ENCODE results near the gene KCNQ1OT1.
A peak's percentile ranks its signal among the peaks of the same experiment; 100 is the strongest.

KCNQ1OT1 gene

DNA sequence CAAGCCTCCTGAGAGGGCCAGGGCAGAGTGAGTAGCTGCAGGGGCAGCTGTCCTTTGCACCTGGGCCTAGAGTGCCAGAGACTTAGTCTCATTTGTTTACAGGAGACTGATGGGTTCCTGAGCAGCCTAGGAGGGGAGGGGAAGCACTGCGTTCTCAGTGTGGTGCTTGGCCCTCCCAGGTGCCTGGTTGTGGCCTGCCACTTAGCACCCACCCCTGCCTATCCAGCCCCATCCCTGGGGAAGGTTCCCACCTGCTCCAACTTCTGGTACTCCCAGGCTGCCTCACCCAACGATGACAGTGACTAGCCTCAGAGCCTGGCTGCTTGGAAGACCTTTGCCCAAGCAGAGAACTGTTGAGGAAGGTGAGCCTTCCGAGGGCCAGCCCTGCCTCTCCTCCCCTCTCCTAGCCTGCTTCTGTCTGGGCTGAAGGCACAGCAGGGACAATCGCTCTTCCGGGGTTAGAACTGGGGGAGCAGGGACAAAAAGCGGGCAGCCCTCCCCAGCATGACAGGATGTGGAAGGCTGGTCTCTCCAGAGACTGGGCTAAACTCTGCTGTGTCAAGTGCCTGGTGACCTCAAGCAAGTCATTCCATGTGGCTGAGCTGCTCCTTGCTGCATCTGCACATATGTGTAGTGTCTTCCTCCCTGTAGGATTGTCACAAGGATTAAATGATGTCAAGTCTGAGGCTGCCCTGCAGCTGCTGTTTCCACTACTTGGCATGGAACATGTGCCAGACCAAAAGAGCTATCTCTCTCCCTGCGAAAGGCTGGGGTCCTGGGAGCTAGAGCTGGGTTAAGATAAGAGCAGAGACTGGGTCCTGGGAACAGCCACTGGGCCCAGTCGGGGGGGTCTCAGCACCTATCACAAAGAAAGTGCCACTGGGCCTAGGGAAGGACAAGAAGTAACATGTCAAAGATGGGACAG lies 9.9 kb downstream of the KCNQ1OT1 start:
- Histone ChIP-seq H2BK120ac (ENCODE audit: low read depth, low read length) (no peak overlapping the region), H4K8ac (ENCODE audit: low read depth, low read length) (no peak overlapping the region), H3K23ac (ENCODE audit: low read length) (no peak overlapping the region), H3K4me3 (ENCODE audit: low read length) (no peak overlapping the region), H3K4ac (ENCODE audit: low read depth, low read length) (no peak overlapping the region), H4K5ac (ENCODE audit: low read length) (no peak overlapping the region), H3K27ac (ENCODE audit: low read depth, low read length) (no peak overlapping the region), H3K4me2 (ENCODE audit: low read length) (no peak overlapping the region), H3K27me3 (ENCODE audit: insufficient read depth, low read length, poor library complexity) (no peaks in the 10 kb centered on the region), H3K9ac (ENCODE audit: low read length) (no peak overlapping the region), H3K4me1 (ENCODE audit: control insufficient read depth, low read depth, low read length) (peaks cover 25% of the 10 kb centered on the region), H2BK5ac (ENCODE audit: low read length) (no peak overlapping the region), H3K79me1 (ENCODE audit: low read length) (no peaks in the 10 kb centered on the region), H2BK15ac (replicated peaks; ENCODE audit: low read depth) (no peak overlapping the region), H3K36me3 (ENCODE audit: control insufficient read depth, insufficient read depth, low read length) (no peaks in the 10 kb centered on the region), H2AK5ac (ENCODE audit: low read length) (no peak overlapping the region), H3K18ac (ENCODE audit: low read length) (no peak overlapping the region), H3K79me2 (ENCODE audit: control insufficient read depth, insufficient read depth, low read length) (no peaks in the 10 kb centered on the region), H3K56ac (ENCODE audit: low read length) (no peak overlapping the region)
- DNase-seq = no peak
- no CpG with 5 or more reads among the region's 8 CpGs for WGBS (ENCODE audit: extremely low coverage, insufficient coverage, low lambda C conversion rate)

- Histone ChIP-seq H4K8ac (ENCODE audit: low read depth, low read length) (no peak overlapping the region), H3K4me2 (ENCODE audit: low read length) (no peak overlapping the region), H3K79me1 (ENCODE audit: low read length) (no peaks in the 10 kb centered on the region), H2BK120ac (ENCODE audit: low read depth, low read length) (no peak overlapping the region), H3K56ac (ENCODE audit: low read length) (peak overlapping the region; percentile 50), H3K4ac (ENCODE audit: low read depth, low read length) (no peak overlapping the region), H4K5ac (ENCODE audit: low read length) (no peak overlapping the region), H2AK5ac (ENCODE audit: low read length) (no peak overlapping the region), H3K27ac (ENCODE audit: low read depth, low read length) (no peak overlapping the region), H3K4me1 (ENCODE audit: control insufficient read depth, low read depth, low read length) (peaks cover 18% of the 10 kb centered on the region), H3K9ac (ENCODE audit: low read length) (no peak overlapping the region), H3K27me3 (ENCODE audit: insufficient read depth, low read length, poor library complexity) (no peaks in the 10 kb centered on the region), H3K79me2 (ENCODE audit: control insufficient read depth, insufficient read depth, low read length) (no peaks in the 10 kb centered on the region), H3K23ac (ENCODE audit: low read length) (no peak overlapping the region), H3K4me3 (ENCODE audit: low read length) (no peak overlapping the region), H3K18ac (ENCODE audit: low read length) (no peak overlapping the region), H2BK5ac (ENCODE audit: low read length) (no peak overlapping the region), H2BK15ac (replicated peaks; ENCODE audit: low read depth) (no peak overlapping the region), H3K36me3 (ENCODE audit: control insufficient read depth, insufficient read depth, low read length) (no peaks in the 10 kb centered on the region)
- no CpG with 5 or more reads among the region's 6 CpGs for WGBS (ENCODE audit: extremely low coverage, insufficient coverage, low lambda C conversion rate)
- no peak for DNase-seq
Observed at GRCh38 chr11:2688381-2689231, 11.2 kb downstream of the KCNQ1OT1 start.

DNA sequence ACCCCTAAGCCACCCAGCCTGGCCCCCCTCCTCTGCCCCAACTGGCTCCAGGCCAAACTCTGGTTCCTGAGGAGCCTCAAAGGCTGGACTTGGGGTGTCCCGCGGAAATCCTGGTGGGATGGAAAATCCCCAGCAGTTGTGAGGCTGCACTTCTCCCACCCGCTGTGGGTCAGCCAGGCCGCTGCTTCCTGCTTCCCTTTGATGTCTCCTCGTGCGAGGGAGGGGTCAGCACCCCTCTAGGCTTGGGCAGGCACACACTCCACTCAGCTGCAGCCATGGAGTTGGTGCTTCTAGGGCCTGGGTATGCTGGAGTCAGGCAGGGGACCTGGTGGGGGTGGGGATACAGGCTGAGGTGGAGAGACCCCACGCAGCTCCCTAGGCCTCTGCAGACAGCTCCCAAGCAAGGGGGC lies 12.0 kb downstream of the KCNQ1OT1 start:
- Histone ChIP-seq H3K4me3 (ENCODE audit: low read length) (no peak overlapping the region), H2BK15ac (replicated peaks; ENCODE audit: low read depth) (no peak overlapping the region), H3K4me1 (ENCODE audit: control insufficient read depth, low read depth, low read length) (peaks cover 13% of the 10 kb centered on the region), H4K5ac (ENCODE audit: low read length) (no peak overlapping the region), H3K4ac (ENCODE audit: low read depth, low read length) (no peak overlapping the region), H2BK5ac (ENCODE audit: low read length) (no peak overlapping the region), H3K56ac (ENCODE audit: low read length) (no peak overlapping the region), H2AK5ac (ENCODE audit: low read length) (no peak overlapping the region), H3K4me2 (ENCODE audit: low read length) (no peak overlapping the region), H3K36me3 (ENCODE audit: control insufficient read depth, insufficient read depth, low read length) (no peaks in the 10 kb centered on the region), H3K18ac (ENCODE audit: low read length) (no peak overlapping the region), H3K23ac (ENCODE audit: low read length) (peak overlapping the region; percentile 26), H4K8ac (ENCODE audit: low read depth, low read length) (no peak overlapping the region), H3K9ac (ENCODE audit: low read length) (no peak overlapping the region), H3K27ac (ENCODE audit: low read depth, low read length) (no peak overlapping the region), H3K27me3 (ENCODE audit: insufficient read depth, low read length, poor library complexity) (no peaks in the 10 kb centered on the region), H2BK120ac (ENCODE audit: low read depth, low read length) (no peak overlapping the region), H3K79me1 (ENCODE audit: low read length) (no peaks in the 10 kb centered on the region), H3K79me2 (ENCODE audit: control insufficient read depth, insufficient read depth, low read length) (no peaks in the 10 kb centered on the region)
- DNase-seq = peak; percentile 23
- WGBS (ENCODE audit: extremely low coverage, insufficient coverage, low lambda C conversion rate) = no CpG with 5 or more reads among the region's 7 CpGs

- Histone ChIP-seq H4K5ac (ENCODE audit: low read length) (no peak overlapping the region), H2BK120ac (ENCODE audit: low read depth, low read length) (no peak overlapping the region), H2AK5ac (ENCODE audit: low read length) (no peak overlapping the region), H3K27me3 (ENCODE audit: insufficient read depth, low read length, poor library complexity) (no peaks in the 10 kb centered on the region), H3K4ac (ENCODE audit: low read depth, low read length) (no peak overlapping the region), H2BK5ac (ENCODE audit: low read length) (no peak overlapping the region), H3K79me2 (ENCODE audit: control insufficient read depth, insufficient read depth, low read length) (no peaks in the 10 kb centered on the region), H2BK15ac (replicated peaks; ENCODE audit: low read depth) (no peak overlapping the region), H4K8ac (ENCODE audit: low read depth, low read length) (no peak overlapping the region), H3K56ac (ENCODE audit: low read length) (no peak overlapping the region), H3K36me3 (ENCODE audit: control insufficient read depth, insufficient read depth, low read length) (no peaks in the 10 kb centered on the region), H3K4me1 (ENCODE audit: control insufficient read depth, low read depth, low read length) (peaks cover 10% of the 10 kb centered on the region), H3K4me2 (ENCODE audit: low read length) (no peak overlapping the region), H3K23ac (ENCODE audit: low read length) (no peak overlapping the region), H3K18ac (ENCODE audit: low read length) (no peak overlapping the region), H3K79me1 (ENCODE audit: low read length) (no peaks in the 10 kb centered on the region), H3K4me3 (ENCODE audit: low read length) (no peak overlapping the region), H3K27ac (ENCODE audit: low read depth, low read length) (no peak overlapping the region), H3K9ac (ENCODE audit: low read length) (no peak overlapping the region)
- DNase-seq = no peak
- WGBS (ENCODE audit: extremely low coverage, insufficient coverage, low lambda C conversion rate) = no CpG with 5 or more reads among the region's 1 CpG
Observed at GRCh38 chr11:2687223-2687530, 12.6 kb downstream of the KCNQ1OT1 start.

- H3K4ac ChIP-seq (ENCODE audit: low read depth, low read length) = no peak overlapping the region
- H3K56ac ChIP-seq (ENCODE audit: low read length) = no peak overlapping the region
- H3K9ac ChIP-seq (ENCODE audit: low read length) = no peak overlapping the region
- peaks cover 10% of the 10 kb centered on the region for H3K4me1 ChIP-seq (ENCODE audit: control insufficient read depth, low read depth, low read length)
- no peak overlapping the region for H3K23ac ChIP-seq (ENCODE audit: low read length)
- H3K4me2 ChIP-seq (ENCODE audit: low read length) = no peak overlapping the region
- H2BK5ac ChIP-seq (ENCODE audit: low read length) = no peak overlapping the region
- no peak overlapping the region for H3K18ac ChIP-seq (ENCODE audit: low read length)
- no peak for DNase-seq
- no peak overlapping the region for H3K4me3 ChIP-seq (ENCODE audit: low read length)
- no peak overlapping the region for H2BK15ac ChIP-seq (replicated peaks; ENCODE audit: low read depth)
- H2BK120ac ChIP-seq (ENCODE audit: low read depth, low read length) = no peak overlapping the region
- H3K79me1 ChIP-seq (ENCODE audit: low read length) = no peaks in the 10 kb centered on the region
- H4K5ac ChIP-seq (ENCODE audit: low read length) = no peak overlapping the region
- H4K8ac ChIP-seq (ENCODE audit: low read depth, low read length) = no peak overlapping the region
- no peaks in the 10 kb centered on the region for H3K27me3 ChIP-seq (ENCODE audit: insufficient read depth, low read length, poor library complexity)
- no peak overlapping the region for H2AK5ac ChIP-seq (ENCODE audit: low read length)
- no CpG with 5 or more reads among the region's 7 CpGs for WGBS (ENCODE audit: extremely low coverage, insufficient coverage, low lambda C conversion rate)
- H3K36me3 ChIP-seq (ENCODE audit: control insufficient read depth, insufficient read depth, low read length) = no peaks in the 10 kb centered on the region
- H3K27ac ChIP-seq (ENCODE audit: low read depth, low read length) = no peak overlapping the region
- H3K79me2 ChIP-seq (ENCODE audit: control insufficient read depth, insufficient read depth, low read length) = no peaks in the 10 kb centered on the region
Observed at GRCh38 chr11:2686360-2687222, 13.2 kb downstream of the KCNQ1OT1 start.

Measured in mesendoderm (in vitro differentiated cells).